Osteoblast (primary cell): ENCODE measurements around the gene SPIB. TPM values are rescaled to one million over a fixed set of nuclear protein-coding genes. Genes with fewer than 3 reads are reported as not detected.
A peak's percentile ranks its signal among the peaks of the same experiment; 100 is the strongest.

Source experiments
- DNase-seq: peaks from one replicate; pipeline ENCODE4 v3.0.0; 2011; ENCODE audit warnings: low spot score, mixed read lengths; ENCODE audit not compliant: insufficient read length; ENCODE audit errors: missing footprints
- H2AFZ ChIP-seq: 2 replicates; pipeline ENCODE4 v1.6.0; 2011; ENCODE audit warnings: mild to moderate bottlenecking, low read length
- H3K27ac ChIP-seq: 2 replicates; pipeline ENCODE4 v1.5.1; 2011; ENCODE audit warnings: mild to moderate bottlenecking, low read depth, low read length, moderate library complexity
- H3K27me3 ChIP-seq: 2 replicates; pipeline ENCODE4 v1.6.0; 2012; ENCODE audit warnings: mild to moderate bottlenecking, control low read depth, inconsistent platforms, low read length, moderate library complexity; ENCODE audit not compliant: insufficient read depth
- H3K36me3 ChIP-seq: 2 replicates; pipeline ENCODE4 v1.5.1; 2011; ENCODE audit warnings: mild to moderate bottlenecking, low read length, control low read depth, moderate library complexity; ENCODE audit not compliant: insufficient read depth
- H3K4me1 ChIP-seq: 2 replicates; pipeline ENCODE4 v1.5.1; 2011; ENCODE audit warnings: mild to moderate bottlenecking, low read length, control low read depth, moderate library complexity; ENCODE audit not compliant: insufficient read depth
- H3K4me2 ChIP-seq: 2 replicates; pipeline ENCODE4 v1.6.0; 2011; ENCODE audit warnings: mild to moderate bottlenecking, low read length; ENCODE audit not compliant: insufficient read depth
- H3K4me3 ChIP-seq: fragments of 200-600 bp; sonication (generic); 3 replicates; pipeline ENCODE4 v1.5.1; 2012; ENCODE audit warnings: mild to moderate bottlenecking, low read length, inconsistent platforms; ENCODE audit not compliant: insufficient read depth
- H3K79me2 ChIP-seq: 2 replicates; pipeline ENCODE4 v1.6.0; 2012; ENCODE audit warnings: mild to moderate bottlenecking, low read length, control low read depth, inconsistent platforms; ENCODE audit not compliant: insufficient read depth
- H3K9me3 ChIP-seq: 2 replicates; pipeline ENCODE4 v1.5.1; 2011; ENCODE audit warnings: low read depth, low read length, control low read depth
- H4K20me1 ChIP-seq: 2 replicates; pipeline ENCODE4 v1.6.0; 2012; ENCODE audit warnings: mild to moderate bottlenecking, low read length, control low read depth; ENCODE audit not compliant: insufficient read depth
- total RNA-seq: library from RNA; depleted of rRNA; stranded (reverse); fragments of >200 nt; gene quantifications from 2 replicates; pipeline ENCODE4 v1.2.3, GENCODE V29; 2012
- TF ChIP-seq, protein P1 (sequence below): IDR thresholded peaks from 2 replicates; pipeline ENCODE4 v1.5.1; 2011; ENCODE audit warnings: mild to moderate bottlenecking, low read depth, low read length, moderate library complexity; ENCODE audit errors: extremely low read depth

The SPIB gene
- total RNA-seq, 1 donor: 0.36 TPM

DNA sequence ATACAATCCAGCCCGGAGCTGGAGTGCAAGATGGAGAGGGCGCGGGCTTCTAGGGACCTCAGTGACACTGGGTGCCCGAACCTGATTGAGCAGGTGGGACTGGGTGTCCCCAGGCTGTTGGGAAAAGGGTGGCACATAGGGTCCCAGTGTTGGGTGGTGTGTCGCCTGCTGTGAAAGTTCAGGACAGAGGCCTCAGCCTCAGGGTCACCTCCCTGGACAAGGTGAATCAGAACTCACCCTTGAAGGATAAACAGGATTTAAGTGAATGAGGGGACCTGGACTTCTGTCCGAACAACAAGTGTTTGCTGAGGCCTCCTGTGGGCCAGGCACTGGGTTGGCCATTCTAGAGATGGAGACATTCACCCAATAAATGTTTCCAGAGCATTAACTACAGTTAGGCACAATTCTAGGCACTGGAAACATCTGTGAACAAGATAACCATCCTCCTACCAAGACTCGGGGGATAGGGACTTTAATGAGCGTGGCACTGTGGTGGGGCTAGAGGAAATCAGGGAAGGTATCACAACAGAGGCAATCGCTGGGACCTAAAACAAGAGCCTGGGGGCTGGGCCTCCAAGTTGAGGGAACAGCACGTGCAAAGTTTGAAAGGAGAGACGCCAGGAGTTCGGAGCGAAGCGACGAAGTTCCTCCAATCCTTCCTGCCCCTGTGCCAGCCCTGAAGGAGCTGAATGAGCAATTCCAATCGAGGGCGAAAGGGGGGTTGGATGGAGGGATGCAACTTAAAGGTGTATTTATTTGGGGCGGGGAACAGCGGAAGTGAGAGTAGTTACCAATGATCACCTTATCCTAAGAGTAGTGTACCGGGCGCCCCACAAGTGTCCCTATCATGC lies 35.5 kb upstream of the SPIB start:
- peak overlapping the region; percentile 100 for H3K4me2 ChIP-seq
- peaks cover 41% of the 10 kb centered on the region for H3K36me3 ChIP-seq
- H3K27ac ChIP-seq: peak overlapping the region; percentile 33
- peak; percentile 37 for DNase-seq
- H3K79me2 ChIP-seq: peaks cover 24% of the 10 kb centered on the region
- no peaks in the 10 kb centered on the region for H3K9me3 ChIP-seq
- peak overlapping the region; percentile 29 for H2AFZ ChIP-seq
- peaks cover 6% of the 10 kb centered on the region for H4K20me1 ChIP-seq
- no peaks in the 10 kb centered on the region for H3K27me3 ChIP-seq
- H3K4me3 ChIP-seq: peak overlapping the region; percentile 88
- peaks cover 16% of the 10 kb centered on the region for H3K4me1 ChIP-seq
- TF ChIP-seq, protein P1, sequence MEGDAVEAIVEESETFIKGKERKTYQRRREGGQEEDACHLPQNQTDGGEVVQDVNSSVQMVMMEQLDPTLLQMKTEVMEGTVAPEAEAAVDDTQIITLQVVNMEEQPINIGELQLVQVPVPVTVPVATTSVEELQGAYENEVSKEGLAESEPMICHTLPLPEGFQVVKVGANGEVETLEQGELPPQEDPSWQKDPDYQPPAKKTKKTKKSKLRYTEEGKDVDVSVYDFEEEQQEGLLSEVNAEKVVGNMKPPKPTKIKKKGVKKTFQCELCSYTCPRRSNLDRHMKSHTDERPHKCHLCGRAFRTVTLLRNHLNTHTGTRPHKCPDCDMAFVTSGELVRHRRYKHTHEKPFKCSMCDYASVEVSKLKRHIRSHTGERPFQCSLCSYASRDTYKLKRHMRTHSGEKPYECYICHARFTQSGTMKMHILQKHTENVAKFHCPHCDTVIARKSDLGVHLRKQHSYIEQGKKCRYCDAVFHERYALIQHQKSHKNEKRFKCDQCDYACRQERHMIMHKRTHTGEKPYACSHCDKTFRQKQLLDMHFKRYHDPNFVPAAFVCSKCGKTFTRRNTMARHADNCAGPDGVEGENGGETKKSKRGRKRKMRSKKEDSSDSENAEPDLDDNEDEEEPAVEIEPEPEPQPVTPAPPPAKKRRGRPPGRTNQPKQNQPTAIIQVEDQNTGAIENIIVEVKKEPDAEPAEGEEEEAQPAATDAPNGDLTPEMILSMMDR: no peak

DNA sequence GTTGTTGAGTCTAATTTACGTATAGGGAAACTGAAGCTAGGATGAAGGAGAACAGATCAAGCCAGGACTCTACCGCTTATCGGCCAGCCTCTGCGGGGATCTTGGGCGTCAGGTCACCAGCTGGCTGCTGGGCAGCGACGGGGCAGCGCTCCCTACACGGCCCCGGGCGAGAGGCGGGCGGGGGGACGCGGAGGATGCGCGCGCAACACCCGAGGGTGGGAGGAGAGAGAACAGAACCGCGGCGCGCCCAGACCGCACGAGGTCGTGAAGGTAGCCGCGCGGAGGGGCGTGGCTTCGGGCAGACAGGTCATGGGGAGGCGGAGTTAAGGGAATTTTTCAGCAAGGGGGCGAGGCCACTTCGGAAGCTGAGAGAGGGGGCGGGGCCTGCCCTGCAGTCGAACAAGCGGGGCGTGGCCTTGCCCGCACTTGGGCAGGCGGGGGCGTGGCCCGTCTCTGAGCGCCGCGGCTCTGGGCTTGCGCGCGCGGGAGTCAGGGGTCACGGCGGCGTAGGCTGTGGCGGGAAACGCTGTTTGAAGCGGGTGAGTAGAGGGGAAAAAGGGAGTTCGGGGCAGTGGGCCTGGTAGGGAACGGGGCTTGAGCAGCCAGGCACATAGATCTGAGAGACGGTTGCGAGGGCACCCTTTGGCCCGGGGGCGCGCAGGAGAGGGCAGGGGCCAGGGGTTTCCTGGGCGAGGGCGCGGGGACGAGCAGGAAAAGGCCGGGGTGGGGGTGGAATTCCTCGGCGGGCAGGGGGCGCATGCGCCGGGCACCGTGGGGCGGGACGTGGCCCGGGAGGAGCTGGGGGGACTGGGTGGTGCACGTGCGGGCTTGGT lies 34.7 kb upstream of the SPIB start, which contains the start of gene POLD1:
TSS of gene POLD1 (plus strand) at position 496 of the 833 bp plus-strand sequence. CDS start 14,505 bp downstream, outside the sequence.
- Histone ChIP-seq H3K79me2 (peaks cover 22% of the 10 kb centered on the region), H3K4me2 (peak within 1 kb of the TSS; percentile 100), H3K4me3 (peak within 1 kb of the TSS; percentile 88), H2AFZ (peak within 1 kb of the TSS; percentile 88), H3K4me1 (peaks cover 16% of the 10 kb centered on the region), H3K9me3 (no peaks in the 10 kb centered on the region), H3K27me3 (no peaks in the 10 kb centered on the region), H3K27ac (peak within 1 kb of the TSS; percentile 81), H3K36me3 (peaks cover 33% of the 10 kb centered on the region), H4K20me1 (peaks cover 6% of the 10 kb centered on the region)
- TF ChIP-seq, protein P1: no peak
- peak; percentile 100 for DNase-seq

DNA sequence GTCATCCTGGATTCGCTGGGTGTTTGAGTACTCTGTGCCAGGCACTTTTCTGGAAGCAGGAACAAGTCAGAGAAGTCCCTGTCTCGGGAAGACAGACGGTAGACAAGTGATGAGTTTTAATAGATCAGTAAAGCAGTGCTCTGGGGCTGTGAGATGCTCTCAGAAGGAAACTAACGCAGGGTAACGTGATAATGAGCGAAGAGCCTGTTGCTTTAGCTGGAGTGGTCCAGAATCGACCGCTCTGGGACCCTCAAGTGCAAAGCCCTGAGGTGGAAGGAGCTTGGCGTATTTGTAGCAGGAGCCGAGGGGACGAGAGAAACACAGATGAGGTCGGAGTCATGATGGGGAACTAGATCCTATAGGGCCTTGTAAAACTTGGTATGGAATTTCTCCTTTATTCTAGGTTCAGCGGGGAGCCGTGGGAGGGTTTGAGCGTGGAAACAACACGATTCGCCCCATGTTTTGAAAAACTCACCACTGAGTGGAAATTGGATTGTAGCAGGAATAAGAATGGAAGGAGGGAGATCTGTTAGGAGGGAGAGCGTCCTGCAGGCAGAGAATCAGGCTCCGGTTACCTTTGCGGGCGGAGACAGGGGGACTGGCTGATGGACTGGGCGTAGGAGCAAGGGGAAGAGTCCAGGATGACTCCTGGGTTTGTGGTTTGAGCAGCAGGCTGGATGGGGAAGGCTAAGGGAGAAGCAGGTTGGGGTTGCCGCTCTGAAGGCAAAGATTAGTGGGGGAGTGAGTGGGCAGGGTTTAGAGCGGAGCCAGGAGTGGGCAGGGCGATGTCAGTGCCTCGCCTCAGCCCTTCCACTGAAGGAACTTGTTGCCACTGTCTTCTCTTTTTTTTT lies 33.8 kb upstream of the SPIB start:
- Histone ChIP-seq H4K20me1 (peaks cover 1% of the 10 kb centered on the region), H3K79me2 (peaks cover 22% of the 10 kb centered on the region), H2AFZ (peak overlapping the region; percentile 88), H3K4me3 (peak overlapping the region; percentile 88), H3K9me3 (no peaks in the 10 kb centered on the region), H3K4me2 (peak overlapping the region; percentile 100), H3K27me3 (no peaks in the 10 kb centered on the region), H3K4me1 (peaks cover 16% of the 10 kb centered on the region), H3K36me3 (peaks cover 24% of the 10 kb centered on the region), H3K27ac (peak overlapping the region; percentile 81)
- DNase-seq: peak; percentile 90
- TF ChIP-seq, protein P1: no peak
